ENCODE data around the gene LMAN2L. TPM values are rescaled to one million over a fixed set of nuclear protein-coding genes. Genes with fewer than 3 reads are reported as not detected.

LMAN2L gene
- total RNA-seq, 3 donors from 2014 or later = 21.9 to 39.8 (median 24.3) TPM

- TF ChIP-seq, protein P1, sequence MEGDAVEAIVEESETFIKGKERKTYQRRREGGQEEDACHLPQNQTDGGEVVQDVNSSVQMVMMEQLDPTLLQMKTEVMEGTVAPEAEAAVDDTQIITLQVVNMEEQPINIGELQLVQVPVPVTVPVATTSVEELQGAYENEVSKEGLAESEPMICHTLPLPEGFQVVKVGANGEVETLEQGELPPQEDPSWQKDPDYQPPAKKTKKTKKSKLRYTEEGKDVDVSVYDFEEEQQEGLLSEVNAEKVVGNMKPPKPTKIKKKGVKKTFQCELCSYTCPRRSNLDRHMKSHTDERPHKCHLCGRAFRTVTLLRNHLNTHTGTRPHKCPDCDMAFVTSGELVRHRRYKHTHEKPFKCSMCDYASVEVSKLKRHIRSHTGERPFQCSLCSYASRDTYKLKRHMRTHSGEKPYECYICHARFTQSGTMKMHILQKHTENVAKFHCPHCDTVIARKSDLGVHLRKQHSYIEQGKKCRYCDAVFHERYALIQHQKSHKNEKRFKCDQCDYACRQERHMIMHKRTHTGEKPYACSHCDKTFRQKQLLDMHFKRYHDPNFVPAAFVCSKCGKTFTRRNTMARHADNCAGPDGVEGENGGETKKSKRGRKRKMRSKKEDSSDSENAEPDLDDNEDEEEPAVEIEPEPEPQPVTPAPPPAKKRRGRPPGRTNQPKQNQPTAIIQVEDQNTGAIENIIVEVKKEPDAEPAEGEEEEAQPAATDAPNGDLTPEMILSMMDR (IDR thresholded peaks at IDR 0.05) = no peak
- TF ChIP-seq POLR2A (IDR thresholded peaks at IDR 0.05) (no peak), POLR2AphosphoS5 (IDR thresholded peaks at IDR 0.05) (no peak)
- no peak for DNase-seq (ENCODE audit: low spot score in 2 of 2)
- Histone ChIP-seq H3K27ac (peak overlapping the region; percentile 35 to 55), H3K36me3 (no peaks in the 10 kb centered on the region), H3K9me3 (no peaks in the 10 kb centered on the region), H3K27me3 (no peaks in the 10 kb centered on the region), H3K4me3 (no peak overlapping the region), H3K4me1 (peaks cover 0 to 19% of the 10 kb centered on the region in 2 donors)
- intact Hi-C loops (cut with DNase I; ENCODE audit: low total_unique reads) = loop anchor here (5.0 kb wide), 1 partner anchor 192 kb away; no protein-coding TSS in a partner anchor
These were observed 30.8 kb upstream of the LMAN2L start for GRCh38 chr2:96770442-96771202.

- Histone ChIP-seq H3K27me3 (no peaks in the 10 kb centered on the region), H3K9me3 (no peaks in the 10 kb centered on the region), H3K36me3 (no peaks in the 10 kb centered on the region), H3K27ac (peak overlapping the region in 1 of 2 donors; percentile 55), H3K4me1 (peaks cover 0 to 19% of the 10 kb centered on the region in 2 donors), H3K4me3 (no peak overlapping the region)
- intact Hi-C loops (cut with DNase I; ENCODE audit: low total_unique reads) = loop anchor here (5.0 kb wide), 1 partner anchor 192 kb away; no protein-coding TSS in a partner anchor
- peak; percentile 81 to 84 for DNase-seq (ENCODE audit: low spot score in 2 of 2)
- TF ChIP-seq, protein P1 (IDR thresholded peaks at IDR 0.05) = no peak
- TF ChIP-seq POLR2A (IDR thresholded peaks at IDR 0.05) (no peak), POLR2AphosphoS5 (IDR thresholded peaks at IDR 0.05) (no peak)
These were observed 29.9 kb upstream of the LMAN2L start for GRCh38 chr2:96769814-96770213.

DNA sequence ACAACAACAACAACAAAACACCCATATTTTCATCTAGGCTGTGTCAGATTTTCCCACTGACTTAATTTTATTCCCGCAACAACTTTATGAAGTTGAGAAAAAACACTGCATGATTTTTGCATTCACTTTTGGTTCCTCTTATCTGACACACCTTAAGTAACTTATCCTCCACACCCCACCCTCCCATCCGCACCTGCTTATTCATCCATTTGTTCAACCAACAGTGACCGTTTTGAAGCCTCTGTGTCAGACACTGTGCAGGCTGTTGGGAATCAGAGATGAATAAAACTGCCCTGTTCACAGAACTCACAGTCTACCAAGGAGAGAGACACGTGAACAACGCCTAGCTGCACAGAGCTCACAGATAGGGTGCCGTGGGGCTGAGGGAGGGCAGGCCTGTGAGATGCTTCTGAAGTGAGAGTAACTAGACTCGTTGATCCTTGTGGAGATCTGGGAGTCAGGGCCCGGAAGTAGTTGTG, 28.3 kb upstream of the LMAN2L start:
- TF ChIP-seq, protein P1 (IDR thresholded peaks at IDR 0.05) = no peak
- TF ChIP-seq POLR2AphosphoS5 (IDR thresholded peaks at IDR 0.05) (no peak), POLR2A (IDR thresholded peaks at IDR 0.05) (no peak)
- Histone ChIP-seq H3K36me3 (no peaks in the 10 kb centered on the region), H3K27ac (no peak overlapping the region), H3K4me1 (peaks cover 0 to 24% of the 10 kb centered on the region in 2 donors), H3K4me3 (no peak overlapping the region), H3K9me3 (no peaks in the 10 kb centered on the region), H3K27me3 (no peaks in the 10 kb centered on the region)
- intact Hi-C loops (cut with DNase I; ENCODE audit: low total_unique reads) = no loop called here
- DNase-seq (ENCODE audit: low spot score in 2 of 2) = no peak

- DNase-seq (ENCODE audit: low spot score in 2 of 2) = no peak
- Histone ChIP-seq H3K27me3 (no peaks in the 10 kb centered on the region), H3K36me3 (no peaks in the 10 kb centered on the region), H3K4me1 (peaks cover 0 to 23% of the 10 kb centered on the region in 2 donors), H3K4me3 (no peak overlapping the region), H3K9me3 (no peaks in the 10 kb centered on the region), H3K27ac (no peak overlapping the region)
- no peak for TF ChIP-seq POLR2A (IDR thresholded peaks at IDR 0.05)
- no peak for TF ChIP-seq POLR2AphosphoS5 (IDR thresholded peaks at IDR 0.05)
- intact Hi-C loops (cut with DNase I; ENCODE audit: low total_unique reads) = no loop called here
These were observed 27.4 kb upstream of the LMAN2L start for GRCh38 chr2:96767135-96767871.

DNA sequence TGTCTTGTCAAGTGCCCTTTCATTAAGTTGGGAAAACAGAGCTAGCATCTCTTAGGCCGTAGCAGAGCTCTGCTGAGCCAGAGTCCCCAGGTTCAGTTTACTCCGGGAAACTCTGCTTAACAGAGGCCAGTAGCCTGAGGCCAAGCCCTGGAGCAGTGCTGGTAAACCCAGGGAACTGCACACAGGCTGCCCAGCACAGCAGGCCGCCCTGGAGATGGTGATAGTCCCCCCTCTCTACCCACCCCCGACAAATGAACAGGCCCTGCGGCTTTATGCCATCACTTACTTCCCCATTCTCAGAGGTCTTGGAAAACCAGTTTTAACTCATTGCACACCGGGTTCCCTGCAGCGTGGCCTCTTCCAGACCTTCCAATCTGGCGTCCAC, 24.4 kb upstream of the LMAN2L start:
- no peaks in the 10 kb centered on the region for H3K36me3 ChIP-seq
- DNase-seq (ENCODE audit: low spot score in 2 of 2) = peak in 1 of 2 donors; percentile 38
- TF ChIP-seq, protein P1 (IDR thresholded peaks at IDR 0.05) = no peak
- TF ChIP-seq POLR2A (IDR thresholded peaks at IDR 0.05) (no peak), POLR2AphosphoS5 (IDR thresholded peaks at IDR 0.05) (no peak)
- H3K4me1 ChIP-seq = peaks cover 6 to 15% of the 10 kb centered on the region in 2 donors
- intact Hi-C loops (cut with DNase I; ENCODE audit: low total_unique reads) = no loop called here
- peak overlapping the region in 2 of 3 donors; percentile 72 to 93 for H3K4me3 ChIP-seq
- H3K9me3 ChIP-seq = no peaks in the 10 kb centered on the region
- no peaks in the 10 kb centered on the region for H3K27me3 ChIP-seq
- peak overlapping the region; percentile 79 to 80 for H3K27ac ChIP-seq
